Parathyroid adenoma (tissue), 2 donors: ENCODE results near the gene SUN1.

Experiments
- H2AFZ ChIP-seq: fragments of 300-600 bp; sonication (generic); one replicate; pipeline ENCODE4 v1.7.0; 2017; ENCODE audit warnings: antibody characterized with exemption, mild to moderate bottlenecking
- H3K27ac ChIP-seq: fragments of 300-600 bp; sonication (generic); one replicate; pipeline ENCODE4 v1.7.0; 2017
- H3K27me3 ChIP-seq: fragments of 300-600 bp; sonication (generic); one replicate; pipeline ENCODE4 v1.7.0; 2017; ENCODE audit warnings: low read length; ENCODE audit not compliant: control insufficient read depth, insufficient read depth
- H3K36me3 ChIP-seq: fragments of 300-600 bp; sonication (generic); one replicate; pipeline ENCODE4 v1.7.0; 2017; ENCODE audit warnings: low read length; ENCODE audit not compliant: control insufficient read depth, insufficient read depth
- H3K4me1 ChIP-seq: fragments of 300-600 bp; sonication (generic); one replicate; pipeline ENCODE4 v1.7.0; 2017; ENCODE audit warnings: control low read depth
- H3K4me2 ChIP-seq: fragments of 300-600 bp; sonication (generic); one replicate; pipeline ENCODE4 v1.7.0; 2017; ENCODE audit warnings: low read length
- H3K4me3 ChIP-seq: fragments of 300-600 bp; sonication (generic); one replicate; pipeline ENCODE4 v1.7.0; 2017; ENCODE audit warnings: low read depth, low read length
- H3K79me2 ChIP-seq: fragments of 300-600 bp; sonication (generic); one replicate; pipeline ENCODE4 v1.7.0; 2017; ENCODE audit warnings: control low read depth
- H3K9ac ChIP-seq: fragments of 300-600 bp; sonication (generic); one replicate; pipeline ENCODE4 v1.7.0; 2017; ENCODE audit warnings: mild to moderate bottlenecking
- H3K9me3 ChIP-seq: fragments of 300-600 bp; sonication (generic); one replicate; pipeline ENCODE4 v1.7.0; 2017; ENCODE audit warnings: low read length; ENCODE audit not compliant: control insufficient read depth
- TF ChIP-seq, protein P1 (sequence below): fragments of 300-600 bp; sonication (generic); IDR thresholded peaks from one replicate; pipeline ENCODE4 v1.7.0; 2017; ENCODE audit warnings: antibody characterized with exemption, mild to moderate bottlenecking
- donor health status: primary hyperparathyroidism.

The SUN1 gene

DNA sequence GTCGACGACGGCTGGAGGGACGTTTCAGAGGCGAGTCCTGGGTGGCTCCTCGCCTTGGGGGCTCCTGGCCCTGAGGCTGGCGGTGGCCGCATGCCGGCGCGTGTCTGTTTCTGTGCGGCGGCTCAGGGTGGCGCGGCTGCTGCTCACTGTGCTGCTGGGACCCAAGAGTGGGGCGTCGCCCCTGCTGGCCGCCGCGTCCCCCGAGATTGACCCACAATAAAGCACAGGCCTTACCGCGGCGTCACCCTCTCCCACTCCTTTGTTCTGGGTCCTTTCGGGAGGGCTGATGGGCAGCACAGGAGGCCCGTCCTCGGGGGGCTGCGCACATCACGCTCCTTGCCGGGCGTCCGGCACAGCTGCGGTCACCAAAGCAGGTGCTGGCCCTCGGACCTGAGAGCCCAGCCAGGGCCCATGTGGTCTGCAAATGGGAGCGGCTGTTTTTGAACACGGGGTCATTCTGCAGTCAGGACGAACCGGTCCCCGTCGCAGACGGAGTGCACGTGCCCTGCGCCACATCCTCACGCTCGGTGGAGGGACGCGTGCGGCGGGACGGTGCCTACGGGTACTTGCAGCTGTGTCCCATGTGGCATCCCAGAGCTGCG, 63.3 kb downstream of the SUN1 start:
- H3K79me2 ChIP-seq, result no peaks in the 10 kb centered on the region
- H3K9me3 ChIP-seq, result no peaks in the 10 kb centered on the region
- no peak overlapping the region for H3K4me3 ChIP-seq
- no peaks in the 10 kb centered on the region for H3K36me3 ChIP-seq
- H3K4me1 ChIP-seq, result no peaks in the 10 kb centered on the region
- no peak overlapping the region for H2AFZ ChIP-seq
- no peaks in the 10 kb centered on the region for H3K27me3 ChIP-seq
- TF ChIP-seq, protein P1, sequence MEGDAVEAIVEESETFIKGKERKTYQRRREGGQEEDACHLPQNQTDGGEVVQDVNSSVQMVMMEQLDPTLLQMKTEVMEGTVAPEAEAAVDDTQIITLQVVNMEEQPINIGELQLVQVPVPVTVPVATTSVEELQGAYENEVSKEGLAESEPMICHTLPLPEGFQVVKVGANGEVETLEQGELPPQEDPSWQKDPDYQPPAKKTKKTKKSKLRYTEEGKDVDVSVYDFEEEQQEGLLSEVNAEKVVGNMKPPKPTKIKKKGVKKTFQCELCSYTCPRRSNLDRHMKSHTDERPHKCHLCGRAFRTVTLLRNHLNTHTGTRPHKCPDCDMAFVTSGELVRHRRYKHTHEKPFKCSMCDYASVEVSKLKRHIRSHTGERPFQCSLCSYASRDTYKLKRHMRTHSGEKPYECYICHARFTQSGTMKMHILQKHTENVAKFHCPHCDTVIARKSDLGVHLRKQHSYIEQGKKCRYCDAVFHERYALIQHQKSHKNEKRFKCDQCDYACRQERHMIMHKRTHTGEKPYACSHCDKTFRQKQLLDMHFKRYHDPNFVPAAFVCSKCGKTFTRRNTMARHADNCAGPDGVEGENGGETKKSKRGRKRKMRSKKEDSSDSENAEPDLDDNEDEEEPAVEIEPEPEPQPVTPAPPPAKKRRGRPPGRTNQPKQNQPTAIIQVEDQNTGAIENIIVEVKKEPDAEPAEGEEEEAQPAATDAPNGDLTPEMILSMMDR, result no peak
- H3K4me2 ChIP-seq, result no peak overlapping the region
- no peak overlapping the region for H3K27ac ChIP-seq
- no peak overlapping the region for H3K9ac ChIP-seq

DNA sequence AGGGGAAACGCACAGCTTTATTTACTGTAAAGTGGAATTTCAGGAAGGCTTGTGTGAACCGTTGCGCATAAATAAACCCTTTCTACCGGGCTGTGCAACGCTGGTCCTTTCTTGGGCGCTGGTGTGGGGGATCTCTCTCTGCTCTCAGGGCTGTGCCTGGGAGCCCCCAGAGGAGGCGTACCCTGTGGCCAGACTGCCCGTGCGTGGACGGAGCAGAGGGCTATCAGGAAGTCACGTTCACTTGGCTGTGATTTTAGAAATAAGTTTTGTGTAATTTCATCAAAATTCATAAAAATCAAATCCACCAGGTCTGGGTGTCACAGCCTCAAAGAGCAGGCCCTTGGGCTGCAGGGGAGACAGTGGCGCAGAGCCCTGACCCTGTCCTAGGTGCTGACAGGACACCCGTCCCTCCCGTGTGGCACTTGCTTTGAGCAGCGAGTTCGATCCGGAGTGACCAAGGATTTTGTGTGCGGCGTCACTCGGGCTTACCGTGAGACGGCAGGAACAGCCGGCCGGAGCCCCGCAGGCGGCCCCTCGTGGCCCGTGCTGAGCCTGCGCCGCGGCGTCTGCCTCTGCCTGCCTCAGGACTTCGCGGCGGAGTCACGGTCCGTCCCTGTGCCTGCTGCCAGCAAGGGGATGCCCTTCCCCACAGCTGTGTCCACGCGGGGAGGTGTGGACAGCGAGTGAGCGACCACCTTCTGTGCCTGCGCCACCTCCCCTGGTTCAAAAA, 64.2 kb downstream of the SUN1 start:
- Histone ChIP-seq H3K27me3 (no peaks in the 10 kb centered on the region), H3K9ac (no peak overlapping the region), H3K79me2 (no peaks in the 10 kb centered on the region), H3K36me3 (no peaks in the 10 kb centered on the region), H3K9me3 (no peaks in the 10 kb centered on the region), H2AFZ (no peak overlapping the region), H3K4me2 (no peak overlapping the region), H3K4me1 (peaks cover 4% of the 10 kb centered on the region), H3K4me3 (no peak overlapping the region), H3K27ac (no peak overlapping the region)
- TF ChIP-seq, protein P1, result no peak

DNA sequence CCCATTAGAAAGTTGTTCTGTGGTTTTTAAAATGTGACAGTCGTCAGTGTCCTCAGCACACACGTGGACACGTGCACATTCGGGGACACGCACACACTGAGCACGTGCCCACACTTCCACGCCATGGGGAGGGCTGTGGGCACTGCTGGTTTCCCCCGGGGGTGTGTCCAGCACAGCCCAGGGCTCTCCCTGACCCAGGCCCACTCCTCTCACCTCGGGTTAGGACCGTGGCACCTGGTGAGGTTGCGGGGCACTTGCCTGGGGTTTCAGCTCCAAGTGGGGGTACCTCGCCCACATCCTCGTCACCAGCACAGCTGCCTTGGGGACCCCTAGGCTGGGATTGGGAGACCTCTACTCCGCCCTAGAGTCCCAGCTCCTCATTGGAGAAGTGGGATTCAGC, 64.8 kb downstream of the SUN1 start:
- Histone ChIP-seq H2AFZ (no peak overlapping the region), H3K4me3 (no peak overlapping the region), H3K27ac (no peak overlapping the region), H3K9ac (no peak overlapping the region), H3K27me3 (no peaks in the 10 kb centered on the region), H3K4me2 (no peak overlapping the region), H3K79me2 (no peaks in the 10 kb centered on the region), H3K9me3 (no peaks in the 10 kb centered on the region), H3K4me1 (peaks cover 4% of the 10 kb centered on the region), H3K36me3 (no peaks in the 10 kb centered on the region)
- TF ChIP-seq, protein P1, result no peak

DNA sequence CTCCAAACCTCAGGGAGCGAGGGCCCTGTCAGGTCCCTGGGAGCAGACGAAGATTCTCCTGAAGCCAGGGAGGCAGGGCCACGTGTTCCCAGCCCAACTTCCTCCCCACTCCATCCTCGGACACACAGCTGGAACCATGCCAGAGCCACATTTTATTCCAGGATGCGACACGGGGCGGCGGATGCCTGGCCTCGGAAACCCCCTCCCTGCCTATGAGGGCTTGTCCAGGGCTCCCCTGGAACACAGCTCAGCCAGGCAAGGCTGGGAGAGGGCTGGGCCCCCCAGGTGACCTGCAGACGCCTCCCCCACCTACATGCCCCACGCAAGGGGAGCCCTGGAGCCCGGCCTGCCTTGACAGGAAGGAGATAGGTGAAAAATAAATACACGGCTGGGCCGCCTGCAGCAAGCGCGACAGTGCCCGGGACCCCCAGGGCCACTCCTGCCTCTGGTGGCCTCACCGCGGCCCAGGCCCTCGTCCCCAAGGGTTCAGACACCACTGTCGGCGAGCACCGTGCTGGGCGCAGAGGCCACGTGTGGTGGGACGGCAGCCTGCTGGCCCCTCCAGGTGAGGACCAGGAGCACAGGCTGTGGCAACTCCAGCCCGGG, 65.6 kb downstream of the SUN1 start:
- Histone ChIP-seq H3K27me3 (no peaks in the 10 kb centered on the region), H3K4me3 (no peak overlapping the region), H3K9ac (no peak overlapping the region), H3K4me2 (no peak overlapping the region), H3K4me1 (peaks cover 4% of the 10 kb centered on the region), H3K36me3 (no peaks in the 10 kb centered on the region), H3K9me3 (no peaks in the 10 kb centered on the region), H3K27ac (no peak overlapping the region), H3K79me2 (no peaks in the 10 kb centered on the region), H2AFZ (no peak overlapping the region)
- TF ChIP-seq, protein P1, result no peak
